B cell (primary cell): Measurements from ENCODE around the gene SSC4D.

Source experiments
- CTCF ChIP-seq: fragments of 200-600 bp; IDR thresholded peaks from one replicate; pipeline ENCODE4 v1.8.0; 2022; ENCODE audit warnings: antibody characterized with exemption, mild to moderate bottlenecking
- EZH2 ChIP-seq: IDR thresholded peaks from 2 replicates; pipeline ENCODE4 v1.6.1; 2012; ENCODE audit warnings: borderline replicate concordance, low read depth, mild to moderate bottlenecking, moderate library complexity, low read length; ENCODE audit not compliant: insufficient read depth, poor library complexity, severe bottlenecking

- TF ChIP-seq CTCF = no peak
- no peak for TF ChIP-seq EZH2
Observed at GRCh38 chr7:76356823-76357222, 52.7 kb downstream of the SSC4D start.
